Omental fat pad (tissue), 4 donors: Measurements from ENCODE around the gene SLCO4C1. TPM values are rescaled to one million over a fixed set of nuclear protein-coding genes. Genes with fewer than 3 reads are reported as not detected.

Experiments
- ATAC-seq: fragments of 150-250 bp; one replicate; pipeline ENCODE4 v1.9.1; 2016; ENCODE audit warnings: mild to moderate bottlenecking, moderate library complexity; ENCODE audit not compliant: low FRiP score
- DNase-seq: peaks from one replicate; pipeline ENCODE4 v3.0.0-alpha.2; 2019; ENCODE audit warnings: low spot score
- total RNA-seq, 4 donors: library from RNA; depleted of rRNA; stranded (reverse); fragments of >200 nt; gene quantifications; one replicate each; pipeline ENCODE4 v1.1.0, GENCODE V29; 2016
- TF ChIP-seq, protein P1 (sequence below), 3 donors: fragments of 450-650 bp; IDR thresholded peaks; one replicate each; pipeline ENCODE4 v1.5.1; 2016 to 2017; ENCODE audit warnings: antibody characterized with exemption in 3 of 3, mild to moderate bottlenecking in 3 of 3, moderate library complexity in 2 of 3

SLCO4C1 gene
- total RNA-seq, 4 donors from 2014 or later = 0.12 to 1.1 TPM; not detected in 2

DNA sequence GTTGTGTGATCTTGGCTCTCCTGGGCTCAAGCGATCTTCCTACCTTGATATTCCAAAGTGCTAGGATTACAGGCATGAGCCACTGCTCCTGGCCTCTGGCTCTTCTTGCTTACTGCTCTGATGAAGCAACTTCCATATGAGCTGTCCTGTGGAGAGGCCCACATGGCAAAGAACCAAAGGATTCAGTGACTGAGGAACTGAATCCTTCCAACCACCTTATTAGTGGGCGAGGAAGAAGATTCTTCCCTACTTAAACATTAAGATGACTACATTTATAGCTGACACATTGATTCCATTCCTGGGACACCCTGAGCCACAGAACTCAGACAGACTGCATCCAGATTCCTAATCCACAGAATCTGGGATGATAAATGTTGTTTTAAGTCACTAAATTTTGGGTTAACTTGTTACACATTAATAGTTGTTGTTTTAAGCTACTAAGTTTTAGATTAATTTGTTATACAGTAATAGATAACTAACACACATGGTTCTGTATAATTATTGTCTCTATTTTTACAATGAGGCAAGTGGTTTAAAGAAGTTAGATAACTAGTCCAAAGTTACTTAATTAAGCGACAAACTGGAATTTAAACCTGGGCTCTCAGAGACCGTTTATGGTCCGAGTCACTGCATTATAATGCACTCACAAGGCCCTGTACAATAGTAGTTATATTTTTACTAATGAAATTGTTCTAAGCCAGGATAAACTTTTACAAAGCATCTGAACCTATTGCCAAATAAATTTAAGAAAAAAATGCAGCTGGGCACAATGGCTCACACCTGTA, 16.7 kb upstream of the SLCO4C1 start:
- TF ChIP-seq, protein P1, sequence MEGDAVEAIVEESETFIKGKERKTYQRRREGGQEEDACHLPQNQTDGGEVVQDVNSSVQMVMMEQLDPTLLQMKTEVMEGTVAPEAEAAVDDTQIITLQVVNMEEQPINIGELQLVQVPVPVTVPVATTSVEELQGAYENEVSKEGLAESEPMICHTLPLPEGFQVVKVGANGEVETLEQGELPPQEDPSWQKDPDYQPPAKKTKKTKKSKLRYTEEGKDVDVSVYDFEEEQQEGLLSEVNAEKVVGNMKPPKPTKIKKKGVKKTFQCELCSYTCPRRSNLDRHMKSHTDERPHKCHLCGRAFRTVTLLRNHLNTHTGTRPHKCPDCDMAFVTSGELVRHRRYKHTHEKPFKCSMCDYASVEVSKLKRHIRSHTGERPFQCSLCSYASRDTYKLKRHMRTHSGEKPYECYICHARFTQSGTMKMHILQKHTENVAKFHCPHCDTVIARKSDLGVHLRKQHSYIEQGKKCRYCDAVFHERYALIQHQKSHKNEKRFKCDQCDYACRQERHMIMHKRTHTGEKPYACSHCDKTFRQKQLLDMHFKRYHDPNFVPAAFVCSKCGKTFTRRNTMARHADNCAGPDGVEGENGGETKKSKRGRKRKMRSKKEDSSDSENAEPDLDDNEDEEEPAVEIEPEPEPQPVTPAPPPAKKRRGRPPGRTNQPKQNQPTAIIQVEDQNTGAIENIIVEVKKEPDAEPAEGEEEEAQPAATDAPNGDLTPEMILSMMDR (IDR thresholded peaks at IDR 0.05) = no peak
- ATAC-seq (no peak), DNase-seq (no peak)

GRCh38 chr5:102309586-102309985, 13.5 kb upstream of the SLCO4C1 start:
- DNase-seq = no peak
- TF ChIP-seq, protein P1 (IDR thresholded peaks at IDR 0.05) = no peak
- no peak for ATAC-seq

- ATAC-seq (no peak), DNase-seq (no peak)
- TF ChIP-seq, protein P1 (IDR thresholded peaks at IDR 0.05) = no peak
These were observed 11.1 kb upstream of the SLCO4C1 start for GRCh38 chr5:102307232-102307631.

- TF ChIP-seq, protein P1 (IDR thresholded peaks at IDR 0.05) = no peak
- ATAC-seq (no peak), DNase-seq (no peak)
These were observed 10.0 kb upstream of the SLCO4C1 start for GRCh38 chr5:102306121-102306520.

- DNase-seq (no peak), ATAC-seq (no peak)
- TF ChIP-seq, protein P1 (IDR thresholded peaks at IDR 0.05) = no peak
These were observed 428 bp downstream of the SLCO4C1 start for GRCh38 chr5:102295534-102296177.

- no peak for DNase-seq
- TF ChIP-seq, protein P1 (IDR thresholded peaks at IDR 0.05) = no peak
- no peak for ATAC-seq
These were observed 1.1 kb downstream of the SLCO4C1 start for GRCh38 chr5:102294886-102295395.
